HG02970 (cell line): ENCODE measurements around the gene BCL3.
"Not testable (repeated sequence)": the region's sequence is repeated elsewhere in the genome, so short reads cannot be mapped to it uniquely, and the experiment has no call there.

Experiments used
- ATAC-seq: cut with Tn5 transposase; IDR thresholded peaks from one replicate; pipeline ENCODE4 v1.9.1; 2021; ENCODE audit warnings: mild to moderate bottlenecking, moderate library complexity, moderate number of reproducible peaks; ENCODE audit not compliant: unreplicated experiment, low FRiP score

BCL3 gene, protein sequence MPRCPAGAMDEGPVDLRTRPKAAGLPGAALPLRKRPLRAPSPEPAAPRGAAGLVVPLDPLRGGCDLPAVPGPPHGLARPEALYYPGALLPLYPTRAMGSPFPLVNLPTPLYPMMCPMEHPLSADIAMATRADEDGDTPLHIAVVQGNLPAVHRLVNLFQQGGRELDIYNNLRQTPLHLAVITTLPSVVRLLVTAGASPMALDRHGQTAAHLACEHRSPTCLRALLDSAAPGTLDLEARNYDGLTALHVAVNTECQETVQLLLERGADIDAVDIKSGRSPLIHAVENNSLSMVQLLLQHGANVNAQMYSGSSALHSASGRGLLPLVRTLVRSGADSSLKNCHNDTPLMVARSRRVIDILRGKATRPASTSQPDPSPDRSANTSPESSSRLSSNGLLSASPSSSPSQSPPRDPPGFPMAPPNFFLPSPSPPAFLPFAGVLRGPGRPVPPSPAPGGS

DNA sequence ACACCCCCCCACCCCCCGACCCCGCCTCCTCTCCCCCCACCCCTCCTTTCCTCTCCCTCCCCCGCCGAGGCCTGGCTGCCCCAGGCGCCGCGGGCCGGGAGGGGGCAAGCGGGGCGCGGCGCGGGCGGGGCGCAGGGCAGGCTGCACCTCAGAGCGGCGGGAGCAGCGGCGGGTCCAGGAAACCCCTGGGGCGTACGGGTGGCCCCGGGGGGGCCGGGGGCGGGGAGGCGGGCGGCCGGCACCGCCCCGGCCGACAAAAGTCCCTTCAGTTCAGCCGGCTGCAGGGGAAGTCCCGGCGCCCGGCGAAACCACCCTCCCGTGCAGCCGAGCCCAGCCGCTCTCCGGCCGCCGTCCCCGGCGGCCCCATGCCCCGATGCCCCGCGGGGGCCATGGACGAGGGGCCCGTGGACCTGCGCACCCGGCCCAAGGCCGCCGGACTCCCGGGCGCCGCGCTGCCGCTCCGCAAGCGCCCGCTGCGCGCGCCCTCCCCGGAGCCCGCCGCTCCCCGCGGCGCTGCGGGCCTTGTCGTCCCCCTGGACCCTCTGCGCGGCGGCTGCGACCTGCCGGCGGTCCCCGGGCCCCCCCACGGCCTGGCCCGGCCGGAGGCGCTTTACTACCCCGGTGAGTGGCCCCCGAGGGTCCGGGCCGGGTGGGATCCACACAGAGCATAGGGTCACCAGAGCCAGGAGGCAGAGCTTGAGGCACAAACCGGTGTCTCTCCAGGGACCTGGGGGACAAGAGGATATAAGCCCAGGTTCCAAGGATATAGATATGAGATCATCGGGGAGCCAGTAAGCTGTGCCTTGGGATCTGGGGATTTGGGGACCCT is at the start of gene BCL3:
Gene BCL3 (plus strand): TSS at position 283 of the 829 bp plus-strand sequence. CDS start 83 bp downstream, at position 366.
- no peak for ATAC-seq

DNA sequence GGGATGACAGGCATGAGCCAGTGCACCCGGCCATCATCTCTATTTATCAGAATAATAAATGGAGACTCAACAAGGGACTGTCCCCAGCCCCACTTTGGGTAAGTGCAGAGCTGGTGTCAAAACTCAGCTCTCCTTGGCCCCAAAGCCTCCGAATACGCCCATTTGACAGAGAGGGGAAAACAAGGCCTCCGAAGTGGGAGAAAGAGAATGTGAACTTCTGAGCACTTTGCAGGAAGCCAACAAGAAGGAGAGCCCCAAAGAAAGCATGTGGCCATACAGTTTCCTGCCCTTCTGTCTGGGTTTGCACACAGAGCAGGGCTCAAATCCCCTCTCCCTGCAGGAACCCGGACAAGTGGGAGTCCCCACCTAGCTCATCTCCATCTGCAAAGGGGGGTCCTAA is 48.0 kb upstream of the BCL3 start:
- ATAC-seq, result no peak

DNA sequence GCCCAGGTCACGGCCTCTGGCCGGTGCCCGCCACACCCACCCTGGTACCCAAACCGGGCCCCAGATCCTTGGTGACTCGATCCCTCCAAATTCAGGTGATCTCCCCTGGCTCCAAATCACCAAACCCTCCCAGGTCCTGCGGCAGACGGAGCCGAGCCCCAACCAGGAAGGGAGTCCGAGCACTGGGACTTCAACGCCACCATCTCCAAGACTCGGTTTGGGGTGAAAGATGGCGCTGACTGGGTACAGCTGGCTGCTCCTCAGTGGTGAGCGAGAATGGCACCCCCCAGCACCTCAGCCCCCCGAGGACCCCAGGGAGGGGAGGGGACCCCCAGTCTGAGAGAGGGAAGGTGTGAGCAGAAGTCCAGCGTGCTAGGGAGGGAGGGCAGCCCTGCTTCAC is 47.3 kb upstream of the BCL3 start:
- ATAC-seq, result no peak

DNA sequence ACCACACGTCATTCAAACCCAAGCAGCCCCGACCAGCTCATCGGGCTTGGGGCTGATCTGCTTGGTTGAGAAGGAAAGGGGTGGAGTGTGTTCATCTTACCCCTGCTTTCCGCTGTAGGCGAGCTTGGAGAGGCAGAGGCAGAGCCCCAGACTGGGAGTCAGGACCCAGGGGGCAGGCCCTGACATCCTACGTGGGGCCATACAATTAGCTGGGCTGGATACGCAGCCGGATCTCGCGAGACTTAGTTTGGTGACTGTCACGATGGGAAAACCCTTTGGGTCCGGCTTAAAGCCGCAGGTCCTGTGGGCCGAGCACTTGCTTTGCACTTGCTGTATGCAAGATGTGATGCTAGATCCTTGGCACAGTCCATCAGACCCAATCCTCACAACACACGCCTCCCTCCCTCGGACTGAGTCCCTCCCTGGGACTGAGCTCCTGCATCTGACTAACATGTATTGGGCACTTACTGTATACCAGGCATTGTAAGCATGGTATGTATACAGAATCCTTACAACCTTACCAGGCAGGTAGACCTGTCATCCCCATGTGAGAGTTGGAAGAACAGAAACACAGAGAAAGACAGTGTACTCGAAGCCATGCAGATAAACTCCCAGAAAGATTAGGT is 45.8 kb upstream of the BCL3 start:
- no peak for ATAC-seq

DNA sequence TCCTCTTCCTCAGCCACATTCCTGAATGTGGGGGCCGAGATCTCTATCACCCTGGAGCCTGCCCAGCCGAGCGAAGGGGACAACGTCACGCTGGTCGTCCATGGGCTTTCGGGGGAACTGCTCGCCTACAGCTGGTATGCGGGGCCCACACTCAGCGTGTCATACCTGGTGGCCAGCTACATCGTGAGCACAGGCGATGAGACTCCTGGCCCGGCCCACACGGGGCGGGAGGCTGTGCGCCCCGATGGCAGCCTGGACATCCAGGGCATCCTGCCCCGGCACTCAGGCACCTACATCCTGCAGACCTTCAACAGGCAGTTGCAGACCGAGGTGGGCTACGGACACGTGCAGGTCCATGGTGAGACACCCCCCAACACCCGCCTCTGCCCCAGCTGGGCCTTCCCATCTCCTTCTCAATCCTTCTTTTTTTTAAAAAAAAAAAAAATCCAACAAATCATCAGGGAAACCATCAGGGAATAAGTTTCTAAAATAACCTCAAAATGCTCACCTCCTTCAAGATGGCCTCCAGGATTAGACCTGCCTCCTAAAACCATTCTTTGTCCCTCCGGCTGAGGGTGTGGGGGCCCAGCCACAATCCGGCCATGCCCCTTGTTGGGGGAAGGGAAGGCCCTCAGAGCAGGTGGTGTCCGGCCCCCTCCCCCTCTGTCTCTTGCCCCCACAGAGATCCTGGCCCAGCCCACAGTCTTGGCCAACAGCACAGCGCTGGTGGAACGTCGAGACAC is 45.0 kb upstream of the BCL3 start:
- no peak for ATAC-seq

DNA sequence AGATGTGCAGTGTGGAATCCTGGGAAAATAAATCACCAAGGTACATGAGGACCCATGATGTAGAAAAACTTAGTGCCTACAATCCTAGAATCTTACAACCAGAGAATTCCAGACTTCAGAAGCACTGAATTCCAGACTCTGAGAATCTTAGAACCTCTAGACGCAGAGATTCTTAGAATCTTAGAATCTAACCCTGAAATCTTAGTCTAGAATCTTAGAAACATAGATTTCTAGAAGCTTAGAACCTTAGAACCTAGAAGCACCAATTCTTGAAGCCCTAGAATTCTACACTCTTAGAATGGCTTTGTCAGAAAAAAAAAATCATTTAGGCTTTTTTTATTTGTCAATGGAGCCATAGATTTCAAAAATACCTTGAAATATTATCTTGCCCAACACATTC is 43.5 kb upstream of the BCL3 start:
- ATAC-seq, result no peak

DNA sequence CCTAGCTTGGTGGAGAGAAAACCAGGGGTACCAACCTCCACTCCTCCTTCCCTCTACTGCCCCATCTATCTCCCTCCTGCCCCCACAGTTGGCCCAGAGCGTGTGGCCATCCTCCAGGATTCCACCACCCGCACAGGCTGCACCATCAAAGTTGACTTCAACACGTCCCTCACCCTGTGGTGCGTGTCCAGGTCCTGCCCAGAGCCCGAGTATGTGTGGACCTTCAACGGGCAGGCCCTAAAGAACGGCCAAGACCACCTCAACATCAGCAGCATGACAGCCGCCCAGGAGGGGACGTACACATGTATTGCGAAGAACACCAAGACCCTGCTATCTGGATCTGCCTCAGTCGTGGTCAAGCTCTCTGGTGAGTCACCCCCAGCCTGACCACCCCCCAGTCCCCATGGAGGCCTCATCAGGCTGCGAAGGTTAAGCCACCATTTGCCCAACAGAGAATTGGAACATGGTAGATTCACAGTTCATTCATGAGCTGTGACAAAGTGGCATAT is 43.0 kb upstream of the BCL3 start:
- ATAC-seq, result no peak

DNA sequence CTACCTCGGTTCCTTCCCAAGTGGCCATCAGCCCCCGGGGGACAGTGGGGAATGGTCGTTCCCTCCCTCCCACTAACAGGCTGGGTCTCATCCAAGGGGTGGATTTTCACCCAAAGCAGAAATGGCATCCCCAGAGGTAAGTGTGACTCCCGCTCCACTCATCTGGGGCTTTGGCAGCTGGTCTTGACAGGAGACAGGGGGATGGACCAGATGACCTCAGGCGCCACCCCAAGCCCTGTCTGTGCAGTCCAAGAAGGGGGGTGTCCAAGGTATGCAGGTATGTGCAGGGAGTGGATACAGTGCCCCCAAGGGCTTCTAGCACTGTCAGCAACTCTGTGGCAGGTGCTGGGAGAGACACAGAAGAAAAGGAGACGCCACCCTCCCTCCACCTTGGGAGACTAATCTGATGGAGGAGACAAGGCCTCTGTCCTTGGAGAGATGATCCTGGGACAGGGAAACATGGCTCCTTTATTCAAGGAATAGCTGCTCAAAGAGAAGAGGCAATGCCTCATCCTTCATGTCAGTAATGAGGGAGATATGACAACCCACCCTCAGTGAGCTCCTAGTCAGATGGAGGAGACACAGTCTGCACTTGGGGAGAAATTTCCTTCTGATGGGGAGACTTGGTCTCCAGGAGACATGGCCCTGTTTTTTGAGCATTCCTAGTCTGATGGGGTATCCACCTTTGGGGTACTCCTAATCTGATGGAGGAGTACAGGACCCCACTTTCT is 41.8 kb upstream of the BCL3 start:
- ATAC-seq, result no peak

DNA sequence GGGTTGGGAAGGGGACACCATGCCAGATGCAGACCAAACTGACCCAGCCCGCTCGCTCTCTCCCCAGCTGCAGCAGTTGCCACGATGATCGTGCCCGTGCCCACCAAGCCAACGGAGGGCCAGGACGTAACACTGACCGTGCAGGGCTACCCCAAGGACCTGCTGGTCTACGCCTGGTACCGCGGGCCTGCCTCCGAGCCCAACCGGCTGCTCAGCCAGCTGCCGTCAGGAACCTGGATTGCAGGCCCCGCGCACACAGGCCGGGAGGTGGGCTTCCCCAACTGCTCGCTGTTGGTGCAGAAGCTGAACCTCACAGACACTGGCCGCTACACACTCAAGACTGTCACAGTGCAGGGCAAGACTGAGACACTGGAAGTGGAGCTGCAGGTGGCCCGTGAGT is 40.7 kb upstream of the BCL3 start:
- no peak for ATAC-seq

DNA sequence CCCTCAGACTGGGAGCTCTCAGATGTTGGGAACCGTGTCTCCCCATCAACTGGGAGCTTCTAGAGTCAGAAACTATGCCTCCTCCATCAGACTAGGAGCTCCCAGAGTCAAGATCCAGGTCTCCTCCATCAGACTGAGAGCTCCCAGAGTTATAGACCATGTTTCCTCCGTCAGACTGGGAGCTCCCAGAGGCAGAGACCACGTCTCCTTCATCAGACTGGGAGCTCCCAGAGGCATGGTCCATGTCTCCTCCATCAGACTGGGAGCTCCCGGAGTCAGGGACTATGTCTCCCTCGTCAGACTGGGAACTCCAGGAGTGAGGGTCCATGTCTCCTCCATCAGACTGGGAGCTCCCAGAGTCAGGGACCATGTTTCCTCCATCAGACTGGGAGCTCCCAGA is 39.6 kb upstream of the BCL3 start:
- no peak for ATAC-seq

DNA sequence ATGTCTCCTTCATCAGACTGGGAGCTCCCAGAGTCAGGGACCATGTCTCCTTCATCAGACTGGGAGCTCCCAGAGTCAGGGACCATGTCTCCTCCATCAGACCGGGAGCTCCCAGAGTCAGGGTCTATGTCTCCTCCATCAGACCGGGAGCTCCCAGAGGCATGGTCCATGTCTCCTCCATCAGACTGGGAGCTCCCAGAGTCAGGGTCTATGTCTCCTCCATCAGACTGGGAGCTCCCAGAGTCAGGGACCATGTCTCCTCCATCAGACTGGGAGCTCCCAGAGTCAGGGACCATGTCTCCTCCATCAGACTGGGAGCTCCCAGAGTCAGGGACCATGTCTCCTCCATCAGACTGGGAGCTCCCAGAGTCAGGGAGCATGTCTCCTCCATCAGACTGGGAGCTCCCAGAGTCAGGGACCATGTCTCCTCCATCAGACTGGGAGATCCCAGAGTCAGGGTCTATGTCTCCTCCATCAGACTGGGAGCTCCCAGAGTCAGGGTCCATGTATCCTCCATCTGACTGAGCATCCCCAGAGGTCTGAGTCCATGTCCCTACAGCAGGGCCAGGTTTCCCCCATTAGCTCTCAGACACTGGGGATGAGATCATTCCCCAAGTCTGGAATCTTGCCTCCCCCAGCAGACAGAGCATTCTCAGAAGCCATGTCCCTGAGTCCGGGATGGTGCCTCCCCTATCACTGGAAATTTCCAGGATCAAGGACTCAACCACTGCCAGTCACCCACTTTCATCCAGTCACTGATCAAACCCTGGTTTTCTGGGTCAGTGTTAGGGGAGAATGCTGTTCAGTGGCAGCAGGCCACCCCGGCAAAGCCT is 38.9 kb upstream of the BCL3 start:
- ATAC-seq, result not testable (repeated sequence)

DNA sequence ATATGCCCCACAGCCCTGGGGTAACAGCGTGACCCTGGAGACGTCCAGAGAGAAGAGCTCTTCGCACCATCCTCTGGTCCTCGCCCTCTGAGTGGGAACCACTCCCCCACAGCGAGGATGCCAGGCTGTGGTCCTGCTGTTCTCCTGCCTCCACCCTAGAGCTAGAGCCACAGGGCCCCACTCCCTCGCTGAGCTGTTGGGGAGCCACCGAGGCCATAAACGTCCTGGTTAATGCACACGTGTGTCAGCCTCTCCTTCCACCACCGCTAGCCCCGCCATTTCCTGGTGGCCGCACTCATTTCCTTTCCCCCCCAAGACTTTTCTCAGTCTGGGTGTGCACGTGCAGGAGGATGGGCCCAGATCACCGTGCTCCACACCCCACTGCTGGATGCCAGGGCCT is 38.0 kb upstream of the BCL3 start:
- no peak for ATAC-seq

DNA sequence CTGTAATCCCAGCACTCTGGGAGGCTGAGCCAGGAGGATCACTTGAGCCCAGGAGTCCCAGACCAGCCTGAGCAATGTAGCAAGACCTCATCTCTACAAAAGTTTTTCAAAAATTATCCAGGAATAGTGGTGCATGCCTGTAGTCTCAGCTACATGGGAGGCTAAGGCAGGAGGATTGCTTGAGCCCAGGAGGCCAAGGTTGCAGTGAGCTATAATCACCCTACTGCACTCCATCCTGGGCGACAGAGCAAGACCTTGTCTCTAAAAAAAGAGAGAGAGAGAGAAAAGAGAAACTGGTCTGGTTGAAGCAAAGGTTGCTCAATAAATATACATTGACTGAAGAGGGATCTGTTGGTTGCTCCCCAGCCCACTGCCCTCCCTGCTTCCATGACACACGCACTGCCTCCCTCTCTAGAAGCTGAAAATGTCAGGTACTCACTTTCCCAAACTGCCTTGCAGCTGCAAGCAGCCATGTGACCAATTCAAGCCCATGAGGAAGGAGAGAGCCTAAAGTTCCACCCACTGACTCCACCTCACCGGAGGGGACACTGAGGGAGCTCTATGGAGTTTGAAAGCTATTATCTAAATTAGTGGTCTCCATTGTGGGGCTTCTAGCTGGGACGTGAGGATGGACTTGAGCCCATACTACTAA is 35.5 kb upstream of the BCL3 start:
- ATAC-seq, result no peak

DNA sequence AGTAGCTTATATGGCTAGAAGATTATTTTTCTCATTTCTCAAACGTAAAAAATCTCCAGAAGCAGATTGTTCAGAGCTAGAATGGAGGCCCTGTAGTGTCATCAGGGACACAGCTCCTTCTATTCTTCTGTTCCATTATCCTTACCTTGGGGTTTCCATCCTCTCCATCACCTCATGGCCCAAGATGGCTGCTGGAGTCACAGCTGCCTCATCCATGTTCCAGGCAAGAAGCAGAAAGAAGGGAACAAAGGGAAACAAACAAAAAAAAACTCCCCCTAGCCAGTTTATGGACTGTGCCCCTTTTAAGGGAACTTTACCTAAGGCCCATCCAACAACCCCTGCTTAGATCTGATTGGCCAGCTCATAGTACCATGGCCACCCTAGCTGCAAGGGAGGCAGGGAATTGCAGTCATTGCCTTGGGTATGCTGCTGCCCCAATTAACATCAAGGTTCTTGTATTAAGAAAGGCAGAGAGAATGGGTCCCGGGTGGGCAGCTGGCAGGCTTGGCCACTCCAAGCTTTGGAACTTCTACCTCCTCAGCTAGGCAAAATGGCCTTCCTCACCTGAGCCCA is 33.8 kb upstream of the BCL3 start:
- ATAC-seq, result no peak

DNA sequence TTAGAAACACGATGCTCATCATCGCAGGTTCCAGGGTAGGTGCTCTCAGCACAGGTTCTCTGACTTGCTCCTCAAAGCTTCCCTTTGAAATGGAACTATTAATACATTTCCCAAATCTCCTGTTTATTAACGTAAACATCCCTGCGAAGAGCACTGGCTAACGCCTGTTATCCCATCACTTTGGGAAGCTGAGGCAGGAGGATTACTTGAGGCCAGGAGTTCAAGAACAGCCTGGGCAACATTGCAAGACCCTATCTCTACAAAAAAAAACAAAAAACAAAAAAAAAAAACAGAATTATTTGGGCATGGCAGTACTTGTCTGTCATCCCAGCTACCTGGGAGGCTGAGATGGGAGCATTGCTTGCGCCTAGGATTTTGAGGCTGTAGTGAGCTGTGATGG is 30.9 kb upstream of the BCL3 start:
- ATAC-seq, result no peak

DNA sequence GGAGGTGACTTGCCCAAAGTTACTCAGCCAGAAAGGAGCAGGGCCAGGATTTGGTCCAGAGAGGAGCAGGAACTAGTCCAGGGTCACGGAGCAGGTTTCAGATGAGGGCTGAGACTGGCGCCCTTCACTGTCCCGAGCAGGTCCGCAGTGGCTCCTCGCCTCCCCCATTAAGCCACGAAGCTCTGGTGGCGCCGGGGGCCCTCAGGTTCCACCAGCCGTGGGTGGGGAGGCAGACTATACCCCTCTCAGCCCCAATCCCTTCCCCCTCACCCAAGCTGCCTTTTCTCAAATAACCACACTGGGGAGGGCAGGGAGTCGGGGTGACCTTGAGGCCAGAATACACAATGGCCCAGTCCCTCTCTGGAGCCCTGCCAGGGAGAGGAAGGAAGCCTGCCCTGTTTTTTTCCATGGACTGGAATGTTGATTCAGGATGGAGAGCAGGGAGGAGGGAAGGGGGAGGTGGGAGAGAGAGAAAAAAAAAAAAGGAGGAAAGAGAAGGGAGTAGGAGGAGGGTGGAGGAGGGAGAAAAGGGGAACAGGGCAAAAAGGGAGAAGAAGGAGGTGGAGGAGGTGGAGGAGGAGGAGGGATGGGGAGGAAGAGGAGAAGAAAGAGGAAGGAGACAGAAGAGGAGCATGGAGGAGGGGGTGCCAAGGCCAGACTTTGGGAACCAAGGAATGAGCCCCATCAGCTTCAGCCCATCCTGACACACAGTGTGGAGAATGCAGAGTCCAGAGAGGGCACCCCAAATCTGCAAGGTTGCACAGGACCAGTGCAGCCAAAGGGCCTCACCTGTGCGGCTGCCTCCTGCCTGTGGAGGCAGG is 29.9 kb upstream of the BCL3 start:
- ATAC-seq, result no peak

DNA sequence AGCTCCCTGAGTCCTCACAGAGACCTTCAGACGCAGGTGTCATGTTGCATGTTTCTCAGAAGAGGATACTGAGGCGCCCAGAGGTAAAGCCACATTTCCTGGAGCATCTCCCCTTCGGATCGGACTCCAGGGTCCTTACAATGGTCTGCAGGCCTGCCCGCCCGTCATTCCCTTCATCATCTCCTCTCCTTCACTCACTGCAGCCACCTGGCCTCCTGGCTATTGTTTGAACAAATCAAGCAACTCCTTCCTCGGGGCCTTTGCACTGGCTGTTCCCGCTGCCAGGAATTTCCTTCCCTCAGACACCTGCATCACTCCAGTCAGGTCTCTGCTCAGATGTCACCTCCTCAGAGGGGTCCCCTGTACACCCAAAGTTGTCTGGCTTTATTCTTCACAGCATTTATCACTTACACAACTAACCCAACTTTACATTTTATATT is 29.2 kb upstream of the BCL3 start:
- no peak for ATAC-seq
